Panc1 (cell line): ENCODE measurements around the gene AATK. TPM values are rescaled to one million over a fixed set of nuclear protein-coding genes. Genes with fewer than 3 reads are reported as not detected.

ENCODE experiments used
- ATAC-seq: fragments of 200-7000 bp; cut with Tn5 transposase; 2 replicates; pipeline ENCODE4 v1.9.1; 2020; ENCODE audit warnings: mild to moderate bottlenecking, moderate library complexity
- BruUV-seq: library from RNA; stranded (reverse); fragments of 400-500 nt; replicated peaks from 2 replicates; lab custom pipeline; 2021; lab: Mats Ljungman, UMichigan
- CTCF ChIA-PET: fragments of 300-600 bp; sonication (Branson Sonifier 250); formaldehyde crosslinking; loops from one replicate; lab custom pipeline; 2022; ENCODE audit warnings: antibody characterized with exemption; lab: Charles Lee
- POLR2A ChIA-PET: fragments of 300-600 bp; sonication (Branson Sonifier 250); formaldehyde crosslinking; loops from one replicate; lab custom pipeline; 2022; ENCODE audit warnings: antibody characterized with exemption; lab: Charles Lee
- DNase-seq: peaks from one replicate; pipeline ENCODE4 v3.0.0-alpha.2; 2010; ENCODE audit warnings: low read depth, low spot score
- H3K27ac ChIP-seq: 2 replicates; pipeline ENCODE4 v1.5.1; 2011; ENCODE audit warnings: mild to moderate bottlenecking, low read length, inconsistent platforms
- H3K27me3 ChIP-seq: fragments of 200-500 bp; sonication (Bioruptor generic); 2 replicates; pipeline ENCODE4 v1.6.0; 2014; ENCODE audit warnings: low read length, inconsistent platforms; ENCODE audit not compliant: control insufficient read depth, insufficient read depth
- H3K36me3 ChIP-seq: fragments of 200-500 bp; sonication (Bioruptor generic); 2 replicates; pipeline ENCODE4 v1.5.1; 2014; ENCODE audit warnings: inconsistent platforms, mild to moderate bottlenecking, low read length, moderate library complexity; ENCODE audit not compliant: control insufficient read depth, insufficient read depth
- H3K4me1 ChIP-seq: 2 replicates; pipeline ENCODE4 v1.5.1; 2011; ENCODE audit warnings: inconsistent platforms, mild to moderate bottlenecking, low read length, moderate library complexity; ENCODE audit not compliant: control insufficient read depth, insufficient read depth
- H3K4me3 ChIP-seq, 2 experiments: 2 replicates each; pipeline ENCODE4 v1.5.1; 2011 to 2012; ENCODE audit warnings: low read depth in 2 of 2, low read length in 2 of 2, mild to moderate bottlenecking in 2 of 2, inconsistent platforms in 1 of 2, moderate library complexity in 1 of 2
- H3K9me3 ChIP-seq: fragments of 200-500 bp; sonication (Bioruptor generic); 2 replicates; pipeline ENCODE4 v1.5.1; 2014; ENCODE audit warnings: low read depth, mild to moderate bottlenecking, inconsistent platforms, low read length, moderate library complexity; ENCODE audit not compliant: control insufficient read depth, insufficient read depth
- POLR2AphosphoS5 ChIP-seq: IDR thresholded peaks from 2 replicates; pipeline ENCODE4 v1.6.1; 2012; ENCODE audit warnings: mild to moderate bottlenecking, low read depth, low read length, moderate library complexity
- REST ChIP-seq, 2 experiments: IDR thresholded peaks; 2 replicates each; pipeline ENCODE4 v1.6.1; 2011 to 2012; ENCODE audit warnings: low read depth in 2 of 2, control low read depth in 1 of 2, low read length in 1 of 2, mild to moderate bottlenecking in 1 of 2, moderate library complexity in 1 of 2; ENCODE audit not compliant: insufficient read depth in 1 of 2
- SIN3A ChIP-seq: IDR thresholded peaks from 2 replicates; pipeline ENCODE4 v1.6.1; 2012; ENCODE audit warnings: low read depth, mild to moderate bottlenecking, low read length, moderate library complexity, borderline replicate concordance; ENCODE audit not compliant: insufficient read depth
- TCF7L2 ChIP-seq: IDR thresholded peaks from 2 replicates; pipeline ENCODE4 v1.6.1; 2011; ENCODE audit warnings: mild to moderate bottlenecking, low read depth, low read length, inconsistent platforms
- in situ Hi-C: cut with HindIII; loops from 2 replicates; pipeline ENCODE4 v1.10.0; 2016; ENCODE audit warnings: low sequenced_read_pairs, low pct_unique_long_range_greater_than_20kb
- intact Hi-C: fragments of 100-400 bp; cut with micrococcal nuclease; formaldehyde crosslinking; loops from one replicate; pipeline ENCODE4 v1.10.0; 2022; ENCODE audit not compliant: unreplicated experiment
- total RNA-seq: library from RNA; stranded (reverse); gene quantifications from one replicate; pipeline ENCODE4 v1.2.1, GENCODE V29; 2021; ENCODE audit not compliant: unreplicated experiment
- TF ChIP-seq, protein P1 (sequence below): fragments of 450-650 bp; IDR thresholded peaks from 2 replicates; pipeline ENCODE4 v1.5.1; 2017; ENCODE audit warnings: mild to moderate bottlenecking

The AATK gene
- total RNA-seq, 1 experiment from 2014 or later = 3.7 TPM

- Histone ChIP-seq H3K36me3 (no peaks in the 10 kb centered on the region), H3K27ac (no peak overlapping the region), H3K27me3 (no peaks in the 10 kb centered on the region), H3K4me1 (no peaks in the 10 kb centered on the region), H3K9me3 (no peaks in the 10 kb centered on the region), H3K4me3 (no peak overlapping the region)
- no peak for ATAC-seq
- POLR2A ChIA-PET = no interaction called here
- TF ChIP-seq, protein P1, sequence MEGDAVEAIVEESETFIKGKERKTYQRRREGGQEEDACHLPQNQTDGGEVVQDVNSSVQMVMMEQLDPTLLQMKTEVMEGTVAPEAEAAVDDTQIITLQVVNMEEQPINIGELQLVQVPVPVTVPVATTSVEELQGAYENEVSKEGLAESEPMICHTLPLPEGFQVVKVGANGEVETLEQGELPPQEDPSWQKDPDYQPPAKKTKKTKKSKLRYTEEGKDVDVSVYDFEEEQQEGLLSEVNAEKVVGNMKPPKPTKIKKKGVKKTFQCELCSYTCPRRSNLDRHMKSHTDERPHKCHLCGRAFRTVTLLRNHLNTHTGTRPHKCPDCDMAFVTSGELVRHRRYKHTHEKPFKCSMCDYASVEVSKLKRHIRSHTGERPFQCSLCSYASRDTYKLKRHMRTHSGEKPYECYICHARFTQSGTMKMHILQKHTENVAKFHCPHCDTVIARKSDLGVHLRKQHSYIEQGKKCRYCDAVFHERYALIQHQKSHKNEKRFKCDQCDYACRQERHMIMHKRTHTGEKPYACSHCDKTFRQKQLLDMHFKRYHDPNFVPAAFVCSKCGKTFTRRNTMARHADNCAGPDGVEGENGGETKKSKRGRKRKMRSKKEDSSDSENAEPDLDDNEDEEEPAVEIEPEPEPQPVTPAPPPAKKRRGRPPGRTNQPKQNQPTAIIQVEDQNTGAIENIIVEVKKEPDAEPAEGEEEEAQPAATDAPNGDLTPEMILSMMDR = no peak
- no peak for TF ChIP-seq REST (IDR thresholded peaks at IDR 0.05; ENCODE audit: insufficient read depth in 1 of 2, low read depth in 2 of 2, low read length in 1 of 2)
- no peak for TF ChIP-seq SIN3A
- no peak for TF ChIP-seq TCF7L2
- no peak for TF ChIP-seq POLR2AphosphoS5
- intact Hi-C loops (loop anchor here (5.0 kb wide), 1 partner anchor 61 kb away; no protein-coding TSS in a partner anchor), in situ Hi-C loops (no loop called here)
- no peak for DNase-seq
- no TSS peak for BruUV-seq
- CTCF ChIA-PET = no interaction called here
Measured at GRCh38 chr17:81203136-81203535, 37.1 kb upstream of the AATK start.

- Histone ChIP-seq H3K27me3 (no peaks in the 10 kb centered on the region), H3K27ac (no peak overlapping the region), H3K4me1 (no peaks in the 10 kb centered on the region), H3K9me3 (no peaks in the 10 kb centered on the region), H3K36me3 (no peaks in the 10 kb centered on the region), H3K4me3 (no peak overlapping the region)
- no peak for DNase-seq
- no TSS peak for BruUV-seq
- intact Hi-C loops = loop anchor here (5.0 kb wide), 1 partner anchor 60 kb away; no protein-coding TSS in a partner anchor
- CTCF ChIA-PET = no interaction called here
- POLR2A ChIA-PET = interaction anchor here (0.7 kb wide), 2 partner anchors 58 to 252 kb away, joined by 3 to 6 read pairs; no protein-coding TSS in a partner anchor
- no peak for ATAC-seq
- TF ChIP-seq, protein P1 = no peak
- TF ChIP-seq POLR2AphosphoS5 = no peak
- no peak for TF ChIP-seq REST (IDR thresholded peaks at IDR 0.05; ENCODE audit: insufficient read depth in 1 of 2, low read depth in 2 of 2, low read length in 1 of 2)
- TF ChIP-seq TCF7L2 = no peak
- TF ChIP-seq SIN3A = no peak
- in situ Hi-C loops = no loop called here
Measured at GRCh38 chr17:81202318-81202717, 36.3 kb upstream of the AATK start.
